ENCODE data around the gene PLSCR1. TPM values are rescaled to one million over a fixed set of nuclear protein-coding genes. Genes with fewer than 3 reads are reported as not detected.

Gene PLSCR1
- total RNA-seq, 1 experiment from 2014 or later, result 48.9 TPM

- no peaks in the 10 kb centered on the region for H3K9me3 ChIP-seq (ENCODE audit: control insufficient read depth, low read depth, low read length)
- H3K4me1 ChIP-seq (ENCODE audit: insufficient read depth, low read length), result peaks cover 4% of the 10 kb centered on the region; the same call in 1 of the 2 replicates
- peaks cover 50 to 51% of the 10 kb centered on the region in 2 experiments for H3K4me1 Mint-ChIP-seq
- H2BK5ac ChIP-seq (ENCODE audit: insufficient read length, low read length), result no peak overlapping the region
- no peak for TF ChIP-seq CTCF (conservative IDR thresholded peaks at IDR 0.05)
- no peaks in the 10 kb centered on the region for H3K27me3 Mint-ChIP-seq (ENCODE audit: low read depth)
- H3T11ph ChIP-seq (ENCODE audit: low read length), result no peak overlapping the region
- no peak for DNase-seq
- no peak overlapping the region for H4K5ac ChIP-seq (ENCODE audit: insufficient read length, low read depth, low read length)
- H4K91ac ChIP-seq (ENCODE audit: insufficient read length, low read depth, low read length), result no peak overlapping the region
- no peaks in the 10 kb centered on the region for H3K79me1 ChIP-seq (ENCODE audit: insufficient read depth, low read depth, low read length, poor library complexity, severe bottlenecking)
- no peak overlapping the region for H3K18ac ChIP-seq (ENCODE audit: insufficient read length, low read depth, low read length)
- no peak overlapping the region for H3K56ac ChIP-seq (ENCODE audit: insufficient read length, low read depth, low read length)
- no peak overlapping the region for H3K4me3 Mint-ChIP-seq
- no peaks in the 10 kb centered on the region for H3K79me2 ChIP-seq (ENCODE audit: insufficient read depth, low read length)
- no peaks in the 10 kb centered on the region for H3K27me3 ChIP-seq (ENCODE audit: insufficient read depth, low read length)
- H4K8ac ChIP-seq (replicated peaks; ENCODE audit: insufficient read length, low read depth, low read length), result no peak overlapping the region
- no peak overlapping the region for H3K23ac ChIP-seq (ENCODE audit: insufficient read length, low read depth, low read length)
- H2BK120ac ChIP-seq (ENCODE audit: low read depth, low read length, poor library complexity, severe bottlenecking), result no peak overlapping the region
- no peak overlapping the region for H3K27ac ChIP-seq (ENCODE audit: insufficient read length, low read depth, low read length)
- H3K36me3 Mint-ChIP-seq (ENCODE audit: insufficient read depth in 1 of 3, low read depth in 3 of 3), result peaks cover 2 to 6% (median 5%) of the 10 kb centered on the region in 3 experiments; a peak in 6 of 7 replicates
- H2AK5ac ChIP-seq (ENCODE audit: insufficient read length, low read length), result no peak overlapping the region
- no CpG with 5 or more reads among the region's 1 CpG for WGBS (ENCODE audit: extremely low coverage, insufficient read length, low lambda C conversion rate)
- no peak overlapping the region for H2AFZ ChIP-seq (ENCODE audit: low read length)
- no peak overlapping the region for H3K4ac ChIP-seq (ENCODE audit: low read depth, low read length)
- no peaks in the 10 kb centered on the region for H4K20me1 ChIP-seq (ENCODE audit: control insufficient read depth, insufficient read depth, insufficient read length)
- H3K27ac Mint-ChIP-seq, result peak overlapping the region in 2 of 3 experiments; percentile 87 to 97; a peak in 4 of 7 replicates
- H3K4me2 ChIP-seq (ENCODE audit: insufficient read depth, insufficient read length, low read length), result no peak overlapping the region
- H2BK15ac ChIP-seq (ENCODE audit: low read depth, low read length), result no peak overlapping the region
- peaks cover 2 to 4% of the 10 kb centered on the region in 2 experiments; a peak in 3 of 5 replicates for H3K9me3 Mint-ChIP-seq
- no peak overlapping the region for H3K9ac ChIP-seq (ENCODE audit: extremely low read depth, insufficient read length, low read length)
- H3K23me2 ChIP-seq (ENCODE audit: insufficient read length, low read depth, low read length, poor library complexity, severe bottlenecking), result no peaks in the 10 kb centered on the region
- H2BK12ac ChIP-seq (ENCODE audit: insufficient read length, low read depth, low read length), result no peak overlapping the region
- no peak overlapping the region for H2BK20ac ChIP-seq (ENCODE audit: low read depth, low read length, poor library complexity, severe bottlenecking)
- no peak overlapping the region for H3K14ac ChIP-seq (ENCODE audit: insufficient read depth, low read length)
These were observed 41.4 kb downstream of the PLSCR1 start for GRCh38 chr3:146502887-146503460.

Data from H9 (cell line).